Heart right ventricle (tissue), 16 donors: Measurements from ENCODE around the gene TNFRSF1B. TPM values are rescaled to one million over a fixed set of nuclear protein-coding genes. Genes with fewer than 3 reads are reported as not detected.
A peak's percentile ranks its signal among the peaks of the same experiment; 100 is the strongest.

Experiments
- ATAC-seq, 8 donors: fragments of 200-7000 bp; cut with Tn5 transposase; one replicate each; pipeline ENCODE4 v1.9.1; 2020; ENCODE audit warnings: mild to moderate bottlenecking in 8 of 8, moderate library complexity in 8 of 8, moderate number of reproducible peaks in 1 of 8
- DNase-seq, 2 donors: peaks; one replicate each; pipeline ENCODE4 v3.0.0-alpha.2; 2020
- H3K27ac ChIP-seq, 10 donors: fragments of 200-600 bp; sonication (generic) in 2 of 10; one replicate each; pipeline versions ENCODE4 v1.5.0 to v1.8.0; 2020 to 2022; ENCODE audit warnings: mild to moderate bottlenecking in 3 of 10
- H3K27me3 ChIP-seq, 7 donors: fragments of 200-600 bp; one replicate each; pipeline ENCODE4 v1.8.0; 2021 to 2022; ENCODE audit warnings: mild to moderate bottlenecking in 2 of 7
- H3K36me3 ChIP-seq, 9 donors: fragments of 200-600 bp; sonication (generic) in 1 of 9; one replicate each; pipeline versions ENCODE4 v1.5.0 to v1.8.0; 2020 to 2022; ENCODE audit warnings: mild to moderate bottlenecking in 2 of 9
- H3K4me1 ChIP-seq, 9 donors: fragments of 200-600 bp; sonication (generic) in 1 of 9; one replicate each; pipeline versions ENCODE4 v1.5.0 to v1.8.0; 2020 to 2022; ENCODE audit warnings: mild to moderate bottlenecking in 4 of 9
- H3K4me3 ChIP-seq, 10 donors: fragments of 200-600 bp; sonication (generic) in 2 of 10; one replicate each; pipeline versions ENCODE4 v1.5.0 to v1.8.0; 2020 to 2022; ENCODE audit warnings: mild to moderate bottlenecking in 7 of 10, moderate library complexity in 2 of 10
- H3K9me3 ChIP-seq, 11 donors: fragments of 200-600 bp in 10 of 11; sonication (generic) in 2 of 11; one replicate each; pipeline versions ENCODE4 v1.5.0 to v1.8.0; 2013 to 2022; ENCODE audit warnings: mild to moderate bottlenecking in 2 of 11, control low read depth in 1 of 11, moderate library complexity in 1 of 11
- WGBS, 2 donors: extraction: QIAGEN DNeasy Blood & Tissue Kit; methylation state at CpG; one replicate each; pipeline ENCODE4 v1.1.7; 2013; ENCODE audit warnings: inconsistent platforms in 1 of 2; 5-methylcytosine and 5-hydroxymethylcytosine counted together
- intact Hi-C, 10 donors: fragments of 100-400 bp; cut with DNase I; formaldehyde crosslinking; loops; one replicate each; pipeline versions ENCODE4 v1.11.1 to v1.14.2; 2022
- polyA plus RNA-seq, 2 donors: library from polyadenylated mRNA; stranded (reverse); fragments of 200-250 nt; gene quantifications; one replicate each; pipeline ENCODE4 v1.2.3, GENCODE V29; 2013
- total RNA-seq, 10 donors: library from RNA; stranded (reverse); fragmentation: NEBNext Ultra II Directional in 3 of 10; extraction: Animal tissue kit (Norgen Biotek cat#: 25700) in 3 of 10; gene quantifications; one replicate each; pipeline versions ENCODE4 v1.2.1 to v1.2.4, GENCODE V29; 2021 to 2023
- TF ChIP-seq, protein P1 (sequence below), 9 donors: fragments of 200-600 bp; sonication (generic) in 2 of 9; IDR thresholded peaks; one replicate each; pipeline versions ENCODE4 v1.5.0 to v1.8.0; 2021 to 2022; ENCODE audit warnings: antibody characterized with exemption in 9 of 9, mild to moderate bottlenecking in 5 of 9, moderate library complexity in 1 of 9
- donor health status: Arrhythmogenic right ventricular cardiomyopathy.
- donor health status: ischemic (EF 13 %, LVEDD 7.1; RV severe dilation, severe dysfunction).
- donor health status: healthy with polysubstance abuse.
- donor health status: DM: no; HTN: yes; CAD: no.
- donor health status: DM: no; HTN: no; CAD: no.
- donor health status: ischemic (EF 25% LVEDD 6.9; RV normal size, moderate dysfunction).
- donor health status: ischemic (EF 25% LVEDD 5.7; RV mildly dilated, moderate dysfunction).
- donor health status: healthy.
- donor health status: DM: yes; HTN: yes; CAD: no.
- donor health status: Ischemic cardiomyopathy.
- donor health status: ischemic (EF 35%, LVEDD 5.7; RV mildly dilated, moderate dysfunction).
- donor health status: nonischemic (EF 11% LVEDD 7.7; RV severe dilation, severe dysfunction).
- donor health status: DM: yes; HTN: yes; CAD: no.
- donor health status: PGD.
- donor health status: ischemic (EF 29% LVEDD 5.4; RV normal size, mild dysfunction).
- donor health status: nonischemic (EF 23%, LVEDD 6.1; RV moderate dilation, normal function).

The TNFRSF1B gene
- total and polyA plus RNA-seq, 12 donors = 8.0 to 55.4 (median 15.2) TPM

DNA sequence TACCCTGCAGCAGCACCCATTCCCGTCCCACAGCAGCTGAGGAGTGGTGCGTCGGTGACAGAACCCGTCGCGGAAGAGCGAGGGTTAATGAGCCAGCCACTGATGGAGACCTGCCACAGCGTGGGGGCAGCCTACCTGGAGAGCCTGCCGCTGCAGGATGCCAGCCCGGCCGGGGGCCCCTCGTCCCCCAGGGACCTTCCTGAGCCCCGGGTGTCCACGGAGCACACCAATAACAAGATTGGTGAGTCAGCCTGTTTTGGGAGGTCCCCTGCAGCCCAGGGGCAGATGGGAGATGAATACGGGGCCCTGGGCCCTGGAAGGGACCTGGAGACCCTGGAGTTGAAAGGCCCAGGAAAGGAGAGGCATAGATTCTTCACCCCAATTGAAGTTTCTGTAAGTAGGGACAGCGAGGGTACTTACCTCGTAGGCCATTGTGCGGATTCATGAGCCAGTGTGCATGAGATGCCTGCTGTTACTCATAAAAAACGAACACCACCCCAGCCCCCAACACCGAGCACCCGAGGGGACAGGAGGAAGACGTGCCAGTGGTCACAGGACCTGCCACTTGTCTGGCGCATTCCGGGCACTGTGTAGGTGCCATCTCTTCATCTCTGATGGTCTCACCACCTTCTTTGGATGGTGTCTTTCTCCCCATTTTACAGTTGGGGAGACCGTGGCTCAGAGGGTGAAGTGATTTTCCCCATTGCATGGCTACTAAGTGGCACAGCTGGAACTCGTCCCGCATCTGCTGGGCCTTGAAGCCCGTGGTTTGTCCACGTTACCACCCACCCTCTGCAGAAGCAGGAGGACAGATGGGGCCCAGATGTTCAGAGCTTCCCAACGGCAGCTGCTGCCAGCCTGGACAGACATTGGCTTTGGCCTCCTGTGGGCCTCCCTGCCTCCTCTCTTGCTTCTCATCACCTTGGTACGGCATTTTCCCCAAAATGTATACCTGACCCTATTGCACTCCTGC is 28.3 kb upstream of the TNFRSF1B start:
- peaks cover 5 to 49% (median 22%) of the 10 kb centered on the region in 9 donors for H3K4me1 ChIP-seq
- H3K27ac ChIP-seq = no peak overlapping the region
- 80 to 84% methylated on average over 31 of the region's 31 CpGs for WGBS, 2 donors
- no peak for ATAC-seq
- no peak for DNase-seq
- intact Hi-C loops = no loop called here
- H3K9me3 ChIP-seq = no peaks in the 10 kb centered on the region
- no peaks in the 10 kb centered on the region for H3K27me3 ChIP-seq
- TF ChIP-seq, protein P1, sequence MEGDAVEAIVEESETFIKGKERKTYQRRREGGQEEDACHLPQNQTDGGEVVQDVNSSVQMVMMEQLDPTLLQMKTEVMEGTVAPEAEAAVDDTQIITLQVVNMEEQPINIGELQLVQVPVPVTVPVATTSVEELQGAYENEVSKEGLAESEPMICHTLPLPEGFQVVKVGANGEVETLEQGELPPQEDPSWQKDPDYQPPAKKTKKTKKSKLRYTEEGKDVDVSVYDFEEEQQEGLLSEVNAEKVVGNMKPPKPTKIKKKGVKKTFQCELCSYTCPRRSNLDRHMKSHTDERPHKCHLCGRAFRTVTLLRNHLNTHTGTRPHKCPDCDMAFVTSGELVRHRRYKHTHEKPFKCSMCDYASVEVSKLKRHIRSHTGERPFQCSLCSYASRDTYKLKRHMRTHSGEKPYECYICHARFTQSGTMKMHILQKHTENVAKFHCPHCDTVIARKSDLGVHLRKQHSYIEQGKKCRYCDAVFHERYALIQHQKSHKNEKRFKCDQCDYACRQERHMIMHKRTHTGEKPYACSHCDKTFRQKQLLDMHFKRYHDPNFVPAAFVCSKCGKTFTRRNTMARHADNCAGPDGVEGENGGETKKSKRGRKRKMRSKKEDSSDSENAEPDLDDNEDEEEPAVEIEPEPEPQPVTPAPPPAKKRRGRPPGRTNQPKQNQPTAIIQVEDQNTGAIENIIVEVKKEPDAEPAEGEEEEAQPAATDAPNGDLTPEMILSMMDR (IDR thresholded peaks at IDR 0.05) = no peak
- H3K36me3 ChIP-seq = no peaks in the 10 kb centered on the region
- no peak overlapping the region for H3K4me3 ChIP-seq

DNA sequence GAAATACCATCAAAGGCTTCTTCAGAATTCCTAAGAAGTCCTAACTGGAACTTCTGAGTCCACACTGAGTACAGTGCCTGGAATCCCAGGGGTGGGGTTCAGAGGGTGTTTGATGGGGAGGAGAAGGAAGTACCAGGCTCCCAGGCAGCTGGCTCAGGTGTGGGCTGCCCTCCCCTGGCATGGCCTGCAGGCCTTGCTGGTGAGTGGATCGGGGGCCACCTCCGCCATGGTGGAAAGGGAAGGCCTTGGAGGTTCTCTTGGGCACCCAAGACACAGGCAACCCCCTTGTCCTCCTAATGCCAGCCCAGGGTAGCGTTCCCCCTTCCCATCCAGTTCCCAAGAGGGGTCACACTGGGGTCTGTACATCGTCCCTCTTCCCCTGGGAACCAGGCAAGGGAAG is 26.8 kb upstream of the TNFRSF1B start:
- Histone ChIP-seq H3K9me3 (no peaks in the 10 kb centered on the region), H3K27ac (peak overlapping the region in 3 of 10 donors; percentile 10 to 53 (median 26)), H3K4me1 (peaks cover 12 to 60% (median 28%) of the 10 kb centered on the region in 9 donors), H3K27me3 (no peaks in the 10 kb centered on the region), H3K4me3 (no peak overlapping the region), H3K36me3 (no peaks in the 10 kb centered on the region)
- WGBS, 2 donors = 89 to 90% methylated on average over 4 of the region's 4 CpGs
- DNase-seq (no peak), ATAC-seq (no peak)
- TF ChIP-seq, protein P1 (IDR thresholded peaks at IDR 0.05) = no peak
- intact Hi-C loops = loop anchor here in 1 of 10 donors (5.0 kb wide), 1 partner anchor 52 kb away; no protein-coding TSS in a partner anchor

DNA sequence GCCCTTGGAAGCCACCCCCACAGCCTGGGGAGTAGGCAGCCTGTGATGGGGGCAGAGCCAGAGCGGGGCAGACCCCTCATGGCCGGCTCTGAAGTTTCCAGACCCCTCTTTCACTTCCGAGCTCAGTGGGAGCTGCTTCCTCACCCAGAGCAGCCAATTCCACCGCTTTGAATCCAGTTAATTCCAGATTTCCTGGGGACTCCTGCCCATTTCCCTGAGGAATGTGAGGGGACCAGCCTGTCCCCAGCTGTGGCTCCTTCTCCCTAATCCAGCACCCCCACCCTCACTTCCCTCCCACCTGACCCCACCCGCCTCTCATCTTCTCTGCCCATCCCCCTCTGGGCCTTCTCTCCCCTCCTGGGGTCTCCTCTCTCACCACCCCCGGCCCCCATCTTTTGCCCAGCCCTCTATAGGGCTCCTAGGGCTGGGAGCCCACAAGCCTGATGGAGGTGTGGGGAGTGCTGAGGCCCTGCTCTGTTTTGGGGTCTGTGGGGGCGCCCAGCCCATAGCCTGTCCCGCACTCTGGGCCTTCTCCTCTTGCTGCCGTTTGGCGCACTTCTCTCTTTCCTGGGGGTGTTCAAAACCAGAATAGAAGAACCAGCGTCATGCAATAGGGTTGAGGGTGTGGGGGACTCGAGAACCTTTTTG is 26.2 kb upstream of the TNFRSF1B start:
- ATAC-seq = no peak
- H3K4me1 ChIP-seq = peaks cover 12 to 62% (median 22%) of the 10 kb centered on the region in 9 donors
- intact Hi-C loops = loop anchor here in 1 of 10 donors (5.0 kb wide), 1 partner anchor 52 kb away; no protein-coding TSS in a partner anchor
- no peaks in the 10 kb centered on the region for H3K9me3 ChIP-seq
- DNase-seq = no peak
- TF ChIP-seq, protein P1 (IDR thresholded peaks at IDR 0.05) = no peak
- WGBS, 2 donors = 81 to 82% methylated on average over 12 of the region's 12 CpGs
- H3K36me3 ChIP-seq = no peaks in the 10 kb centered on the region
- H3K27ac ChIP-seq = peak overlapping the region in 3 of 10 donors; percentile 10 to 53 (median 26)
- H3K27me3 ChIP-seq = no peaks in the 10 kb centered on the region
- H3K4me3 ChIP-seq = no peak overlapping the region

DNA sequence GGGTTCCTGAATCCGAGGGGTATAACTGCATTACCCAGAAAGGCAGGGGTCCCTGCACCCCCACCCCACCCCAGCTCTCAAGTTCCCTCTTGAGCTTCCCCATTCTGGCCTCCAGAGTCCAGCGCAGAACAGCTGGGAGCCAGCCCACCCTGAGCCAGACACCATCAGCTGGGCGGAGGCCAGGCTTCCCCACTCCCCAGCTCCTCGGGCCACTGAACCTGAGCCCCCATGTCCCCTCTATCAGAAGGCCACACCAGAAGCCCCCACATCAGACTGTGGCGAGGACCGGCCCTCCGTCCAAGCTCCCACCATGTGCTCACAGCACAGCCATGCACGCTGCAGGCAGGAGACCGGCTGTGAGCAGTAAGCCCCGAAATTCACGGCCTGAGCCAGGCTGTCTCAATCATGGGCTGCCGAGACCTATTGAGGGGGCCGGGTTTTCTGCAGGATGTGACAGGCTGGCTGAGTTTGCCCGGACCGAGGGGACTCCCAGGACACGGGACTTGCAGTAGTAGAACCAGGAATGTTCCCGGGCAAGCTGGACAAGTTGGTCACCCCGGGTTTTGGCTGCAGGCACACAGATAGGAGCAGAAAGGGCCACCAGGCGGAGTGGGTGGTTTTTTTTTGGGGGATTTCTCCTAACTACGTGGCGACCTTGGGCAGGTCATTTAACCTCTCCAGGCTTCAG is 25.5 kb upstream of the TNFRSF1B start:
- no peak overlapping the region for H3K4me3 ChIP-seq
- no peaks in the 10 kb centered on the region for H3K27me3 ChIP-seq
- TF ChIP-seq, protein P1 (IDR thresholded peaks at IDR 0.05) = no peak
- peak in 2 of 8 donors; percentile 4 to 17 for ATAC-seq
- DNase-seq = no peak
- 82 to 85% methylated on average over 21 of the region's 21 CpGs for WGBS, 2 donors
- H3K27ac ChIP-seq = peak overlapping the region in 1 of 10 donors; percentile 93
- H3K36me3 ChIP-seq = no peaks in the 10 kb centered on the region
- intact Hi-C loops = loop anchor here in 1 of 10 donors (5.0 kb wide), 1 partner anchor 51 kb away; no protein-coding TSS in a partner anchor
- no peaks in the 10 kb centered on the region for H3K9me3 ChIP-seq
- peaks cover 11 to 65% (median 23%) of the 10 kb centered on the region in 9 donors for H3K4me1 ChIP-seq
